PC-9 (cell line): ENCODE measurements around the gene AP5B1. TPM values are rescaled to one million over a fixed set of nuclear protein-coding genes. Genes with fewer than 3 reads are reported as not detected.
A peak's percentile ranks its signal among the peaks of the same experiment; 100 is the strongest.

ENCODE experiments used
- BruUV-seq: library from RNA; stranded (reverse); fragments of 400-500 nt; replicated peaks from 2 replicates; lab custom pipeline; 2021; lab: Mats Ljungman, UMichigan
- CTCF ChIA-PET: fragments of 300-600 bp; sonication (Branson Sonifier 250); formaldehyde crosslinking; loops from one replicate; lab custom pipeline; 2022; ENCODE audit warnings: antibody characterized with exemption; lab: Charles Lee
- POLR2A ChIA-PET: fragments of 300-600 bp; sonication (Branson Sonifier 250); formaldehyde crosslinking; loops from one replicate; lab custom pipeline; 2022; ENCODE audit warnings: antibody characterized with exemption; ENCODE audit not compliant: unreplicated experiment; lab: Charles Lee
- DNase-seq, 2 experiments: peaks; one replicate each; pipeline versions ENCODE4 v3.0.0 to v3.0.0-alpha.2; 2015 to 2022; ENCODE audit warnings: mixed read lengths in 1 of 2
- H2AFZ ChIP-seq: fragments of 200-600 bp; sonication (generic); 2 replicates; pipeline ENCODE4 v1.8.1; 2017; ENCODE audit warnings: antibody characterized with exemption
- H3F3A ChIP-seq: fragments of 200-600 bp; sonication (generic); 2 replicates; pipeline ENCODE4 v1.8.1; 2017; ENCODE audit warnings: antibody characterized with exemption, mild to moderate bottlenecking, low read depth; ENCODE audit not compliant: insufficient read depth
- H3K27ac ChIP-seq: fragments of 200-600 bp; sonication (generic); 2 replicates; pipeline ENCODE4 v1.6.1; 2016; ENCODE audit warnings: mixed run types
- H3K27me3 ChIP-seq: fragments of 200-600 bp; sonication (generic); 2 replicates; pipeline ENCODE4 v1.6.1; 2016; ENCODE audit warnings: low read depth, mixed run types; ENCODE audit not compliant: insufficient read depth
- H3K36me3 ChIP-seq: fragments of 200-600 bp; sonication (generic); 2 replicates; pipeline ENCODE4 v1.6.1; 2016; ENCODE audit warnings: low read depth, mixed run types
- H3K4me1 ChIP-seq: fragments of 200-600 bp; sonication (generic); replicated peaks from 2 replicates; pipeline ENCODE4 v1.6.1; 2016; ENCODE audit warnings: mixed run types; ENCODE audit not compliant: insufficient read depth
- H3K4me2 ChIP-seq: fragments of 200-600 bp; sonication (generic); 2 replicates; pipeline ENCODE4 v1.6.1; 2017; ENCODE audit warnings: mixed run types
- H3K4me3 ChIP-seq: fragments of 200-600 bp; sonication (generic); 2 replicates; pipeline ENCODE4 v1.6.1; 2016; ENCODE audit warnings: mixed run types
- H3K79me2 ChIP-seq: fragments of 200-600 bp; sonication (generic); 2 replicates; pipeline ENCODE4 v1.6.1; 2017; ENCODE audit warnings: low read depth, mixed run types
- H3K9me2 ChIP-seq: fragments of 200-600 bp; sonication (generic); 2 replicates; pipeline ENCODE4 v1.8.1; 2017; ENCODE audit warnings: mild to moderate bottlenecking; ENCODE audit not compliant: insufficient read depth
- H3K9me3 ChIP-seq: fragments of 200-600 bp; sonication (generic); 2 replicates; pipeline ENCODE4 v1.8.1; 2016; ENCODE audit warnings: low read depth; ENCODE audit not compliant: insufficient read depth
- H4K20me1 ChIP-seq: fragments of 200-600 bp; sonication (generic); 2 replicates; pipeline ENCODE4 v1.8.1; 2017; ENCODE audit not compliant: insufficient read depth
- CTCF ChIP-seq: fragments of 200-600 bp; sonication (generic); conservative IDR thresholded peaks from 2 replicates; pipeline ENCODE4 v1.6.1; 2017; ENCODE audit warnings: mixed run types, antibody characterized with exemption, mild to moderate bottlenecking, moderate library complexity
- EZH2 ChIP-seq: fragments of 200-600 bp; sonication (generic); IDR thresholded peaks from 2 replicates; pipeline ENCODE4 v1.8.0; 2017; ENCODE audit warnings: antibody characterized with exemption, low read depth
- intact Hi-C: fragments of 100-400 bp; cut with micrococcal nuclease; formaldehyde crosslinking; loops from one replicate; pipeline ENCODE4 v1.10.0; 2022; ENCODE audit not compliant: unreplicated experiment
- total RNA-seq: library from RNA; stranded (reverse); gene quantifications from 2 replicates; pipeline ENCODE4 v1.2.3, GENCODE V29; 2021

Gene AP5B1
- total RNA-seq, 1 experiment from 2014 or later = 20.8 TPM

GRCh38 chr11:65745049-65745448 lies 35.7 kb downstream of the AP5B1 start:
- H3K9me3 ChIP-seq = no peaks in the 10 kb centered on the region
- H3K27me3 ChIP-seq = peaks cover 17% of the 10 kb centered on the region
- no peak overlapping the region for H3K4me2 ChIP-seq
- H3F3A ChIP-seq = peaks cover 4% of the 10 kb centered on the region; the same call in 1 of the 2 replicates
- H3K9me2 ChIP-seq = no peaks in the 10 kb centered on the region; the same call in 1 of the 2 replicates
- no peaks in the 10 kb centered on the region for H3K36me3 ChIP-seq
- ChIA-PET POLR2A (interaction anchor here (0.6 kb wide), 1 partner anchor 162 kb away, joined by 3 read pairs; no protein-coding TSS in a partner anchor), CTCF (interaction anchor here (0.7 to 1.0 kb wide), 2 partner anchors 25 to 33 kb away, joined by 6 to 9 read pairs; partner anchors contain the start of gene KAT5)
- H4K20me1 ChIP-seq = no peaks in the 10 kb centered on the region
- no peak for TF ChIP-seq EZH2
- no peak for TF ChIP-seq CTCF
- intact Hi-C loops = loop anchor here (2.0 kb wide), 1 partner anchor 72 kb away; no protein-coding TSS in a partner anchor
- no TSS peak for BruUV-seq
- H2AFZ ChIP-seq = no peak overlapping the region
- DNase-seq = no peak
- H3K4me1 ChIP-seq = 0 out of 2 replicates have a peak, but pooled peaks cover 4% of the 10 kb centered on the region
- no peak overlapping the region for H3K27ac ChIP-seq
- no peak overlapping the region for H3K4me3 ChIP-seq
- H3K79me2 ChIP-seq = no peaks in the 10 kb centered on the region

DNA sequence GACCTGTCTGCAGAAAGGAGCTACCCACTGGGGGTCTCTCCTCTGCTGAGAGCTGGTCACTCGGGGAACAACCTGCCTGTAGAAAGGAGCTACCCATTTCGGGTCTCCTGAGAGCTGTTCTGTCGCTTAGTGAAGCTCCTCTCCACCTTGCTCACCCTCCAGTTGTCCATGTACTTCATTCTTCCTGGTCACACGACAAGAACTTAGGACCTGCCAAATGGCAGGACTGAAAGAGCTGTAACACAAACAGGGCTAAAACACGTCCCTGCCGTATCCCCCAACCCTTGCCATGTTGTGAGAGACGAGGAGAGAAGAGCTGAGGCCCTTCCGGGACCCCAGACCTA lies 36.1 kb downstream of the AP5B1 start:
- H3K9me2 ChIP-seq = no peaks in the 10 kb centered on the region; the same call in 1 of the 2 replicates
- no peaks in the 10 kb centered on the region for H3K9me3 ChIP-seq
- no peak overlapping the region for H3K27ac ChIP-seq
- intact Hi-C loops = loop anchor here (2.0 kb wide), 1 partner anchor 72 kb away; no protein-coding TSS in a partner anchor
- H3K36me3 ChIP-seq = no peaks in the 10 kb centered on the region
- no peak overlapping the region; the same call in 1 of the 2 replicates for H2AFZ ChIP-seq
- no peaks in the 10 kb centered on the region for H3K79me2 ChIP-seq
- no peak overlapping the region for H3K4me3 ChIP-seq
- BruUV-seq = no TSS peak
- H3F3A ChIP-seq = peaks cover 4% of the 10 kb centered on the region; the same call in 1 of the 2 replicates
- no peak for TF ChIP-seq EZH2
- peak; percentile 4; the same call in 1 of the 2 replicates for TF ChIP-seq CTCF
- H4K20me1 ChIP-seq = no peaks in the 10 kb centered on the region
- peak overlapping the region; percentile 46 for H3K4me2 ChIP-seq
- CTCF ChIA-PET = interaction anchor here (0.7 to 1.0 kb wide), 2 partner anchors 25 to 32 kb away, joined by 6 to 9 read pairs; partner anchors contain the start of gene KAT5
- POLR2A ChIA-PET = interaction anchor here (0.6 kb wide), 1 partner anchor 162 kb away, joined by 3 read pairs; no protein-coding TSS in a partner anchor
- peaks cover 13% of the 10 kb centered on the region; the same call in 1 of the 2 replicates for H3K27me3 ChIP-seq
- H3K4me1 ChIP-seq = 0 out of 2 replicates have a peak, but pooled peaks cover 4% of the 10 kb centered on the region
- no peak for DNase-seq

DNA sequence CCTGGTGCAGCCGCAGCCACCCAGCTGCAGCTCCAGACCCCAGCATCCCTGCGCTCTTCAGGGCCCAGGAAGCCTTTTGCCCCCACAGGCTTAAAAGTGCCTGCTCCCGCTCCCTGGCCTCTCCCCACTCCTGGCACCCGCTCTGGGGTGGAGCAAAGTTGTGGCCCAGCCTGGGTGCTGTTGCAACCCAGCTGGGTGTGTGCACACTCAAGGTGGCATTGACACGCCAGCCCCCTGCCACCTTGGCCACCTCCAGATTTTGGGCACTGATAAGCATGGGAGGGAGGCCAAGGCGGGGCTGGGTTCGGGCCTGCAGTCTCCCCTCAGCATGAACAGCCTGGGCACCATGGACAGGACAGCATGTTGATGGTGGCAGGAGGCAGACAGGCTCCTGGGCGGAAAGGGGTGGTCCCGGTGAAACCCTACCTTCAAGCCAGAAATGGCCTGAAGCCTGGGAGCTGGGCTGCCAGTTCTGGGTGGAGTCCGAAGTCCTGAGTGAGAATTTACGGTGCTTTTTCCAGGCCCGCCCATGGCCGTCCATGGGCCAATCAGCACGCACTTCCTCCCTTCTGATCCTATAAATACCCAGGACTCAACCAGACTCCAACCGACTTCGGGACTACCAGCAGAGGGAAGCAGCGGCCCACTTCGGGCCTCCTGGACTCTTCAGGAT lies 36.6 kb downstream of the AP5B1 start:
- no TSS peak for BruUV-seq
- H3K79me2 ChIP-seq = no peaks in the 10 kb centered on the region
- no peak overlapping the region; the same call in 1 of the 2 replicates for H2AFZ ChIP-seq
- ChIA-PET POLR2A (interaction anchor here (0.6 kb wide), 1 partner anchor 163 kb away, joined by 3 read pairs; no protein-coding TSS in a partner anchor), CTCF (interaction anchor here (0.7 to 1.0 kb wide), 3 partner anchors 25 to 258 kb away, joined by 3 to 9 read pairs (median 6); partner anchors contain the start of genes BANF1, EIF1AD and KAT5)
- H3K4me3 ChIP-seq = no peak overlapping the region
- intact Hi-C loops = loop anchor here (2.0 kb wide), 1 partner anchor 73 kb away; no protein-coding TSS in a partner anchor
- TF ChIP-seq EZH2 (no peak), CTCF (peak; percentile 81)
- H3K9me3 ChIP-seq = no peaks in the 10 kb centered on the region
- H3K27me3 ChIP-seq = peaks cover 8% of the 10 kb centered on the region; the same call in 1 of the 2 replicates
- H3K4me1 ChIP-seq = 0 out of 2 replicates have a peak, but pooled peaks cover 4% of the 10 kb centered on the region
- peak overlapping the region; percentile 46 for H3K4me2 ChIP-seq
- H3K27ac ChIP-seq = no peak overlapping the region
- H4K20me1 ChIP-seq = no peaks in the 10 kb centered on the region
- peaks cover 4% of the 10 kb centered on the region; the same call in 1 of the 2 replicates for H3F3A ChIP-seq
- H3K36me3 ChIP-seq = no peaks in the 10 kb centered on the region
- DNase-seq = peak; percentile 28 to 72
- H3K9me2 ChIP-seq = no peaks in the 10 kb centered on the region; the same call in 1 of the 2 replicates
